HG02870 (cell line): Measurements from ENCODE around the gene IPO4.
"Not testable (repeated sequence)": the region's sequence is repeated elsewhere in the genome, so short reads cannot be mapped to it uniquely, and the experiment has no call there.

Experiments
- ATAC-seq: cut with Tn5 transposase; IDR thresholded peaks from one replicate; pipeline ENCODE4 v1.9.1; 2021; ENCODE audit warnings: mild to moderate bottlenecking, moderate library complexity; ENCODE audit not compliant: unreplicated experiment

The IPO4 gene

GRCh38 chr14:24219080-24219479 is 30.5 kb upstream of the IPO4 start:
- no peak for ATAC-seq

- ATAC-seq: not testable (repeated sequence)
Measured at GRCh38 chr14:24216876-24217275, 28.3 kb upstream of the IPO4 start.

GRCh38 chr14:24216345-24216699 is 27.7 kb upstream of the IPO4 start:
- ATAC-seq: no peak

GRCh38 chr14:24215495-24216344 is 27.1 kb upstream of the IPO4 start, which contains the start of gene MDP1:
Gene MDP1 (minus strand): TSS chr14:24216066. CDS start chr14:24215955, 111 bp downstream.
- peak; percentile 59 for ATAC-seq

- no peak for ATAC-seq
Measured at GRCh38 chr14:24213866-24214662, 25.4 kb upstream of the IPO4 start.

- ATAC-seq: peak; percentile 76
Measured at GRCh38 chr14:24212924-24213865, 24.6 kb upstream of the IPO4 start, which contains the start of gene CHMP4A. Gene CHMP4A (minus strand): TSS chr14:24213488. CDS start chr14:24213439, 49 bp downstream.

GRCh38 chr14:24211311-24211710 is 22.7 kb upstream of the IPO4 start:
- no peak for ATAC-seq

- ATAC-seq: no peak
Measured at GRCh38 chr14:24207625-24208024, 19.0 kb upstream of the IPO4 start.

GRCh38 chr14:24207104-24207551 is 18.5 kb upstream of the IPO4 start:
- ATAC-seq: no peak

GRCh38 chr14:24206260-24207103 is 17.9 kb upstream of the IPO4 start:
- ATAC-seq: no peak

GRCh38 chr14:24204163-24205146 is 15.8 kb upstream of the IPO4 start:
- ATAC-seq: no peak

- ATAC-seq: not testable (repeated sequence)
Measured at GRCh38 chr14:24203249-24203886, 14.8 kb upstream of the IPO4 start.

GRCh38 chr14:24202538-24202937 is 13.9 kb upstream of the IPO4 start:
- not testable (repeated sequence) for ATAC-seq

GRCh38 chr14:24198814-24199524 is 10.4 kb upstream of the IPO4 start:
- no peak for ATAC-seq

GRCh38 chr14:24197056-24197450 is 8.4 kb upstream of the IPO4 start:
- ATAC-seq: no peak

GRCh38 chr14:24196071-24197055 is 7.7 kb upstream of the IPO4 start:
- ATAC-seq: peak; percentile 30
